ENCODE measurements around the gene GAS6.

Gene GAS6

DNA sequence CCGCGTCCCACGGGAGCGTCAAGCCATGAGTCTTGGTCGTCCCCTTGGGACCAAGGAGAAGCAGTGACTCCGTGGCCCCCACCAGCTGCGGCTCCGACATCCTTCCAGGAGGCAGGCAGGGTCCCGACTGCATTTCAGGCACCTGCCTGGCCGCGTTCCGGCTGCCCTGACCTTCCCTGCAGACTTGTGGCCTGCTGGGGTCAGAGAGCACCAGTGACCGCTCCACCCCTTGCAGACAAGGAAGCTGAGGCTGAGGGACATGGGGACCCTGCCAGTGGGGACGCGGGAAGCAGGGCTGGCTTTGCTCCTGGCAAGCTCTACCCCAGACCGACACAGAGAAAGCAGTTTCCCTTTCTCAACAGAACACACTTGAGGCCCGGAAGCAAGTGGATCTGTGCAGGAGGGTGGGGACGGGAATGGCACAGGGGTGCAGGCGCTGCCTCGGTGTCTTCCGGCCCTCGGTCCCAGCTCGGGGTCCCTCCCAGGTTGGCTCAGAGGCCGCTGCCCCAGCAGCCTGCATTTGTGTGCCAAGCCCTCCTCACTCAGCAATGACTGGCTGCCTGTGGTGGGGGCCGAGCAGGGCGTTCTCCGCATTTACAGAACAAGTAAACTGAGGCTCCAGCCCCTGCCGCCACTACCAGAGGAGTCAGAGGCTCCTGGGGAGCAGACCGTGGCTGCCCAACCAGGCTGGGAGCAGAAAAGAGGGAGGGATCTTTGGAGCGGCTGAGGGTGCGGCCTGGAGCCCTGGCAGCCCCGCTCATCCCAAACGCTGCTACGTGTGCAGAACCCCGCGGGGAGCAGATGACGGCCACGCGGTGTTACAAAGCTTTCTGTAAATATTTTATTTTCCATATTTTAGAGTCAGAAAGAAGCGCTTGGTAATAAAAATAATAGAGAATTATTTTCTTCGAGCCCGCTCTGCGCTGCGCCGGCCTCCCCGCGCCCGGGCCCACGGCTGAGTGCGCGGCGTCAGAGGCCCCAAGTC lies 43.9 kb downstream of the GAS6 start:
- no peak for DNase-seq (ENCODE audit: low spot score)

DNA sequence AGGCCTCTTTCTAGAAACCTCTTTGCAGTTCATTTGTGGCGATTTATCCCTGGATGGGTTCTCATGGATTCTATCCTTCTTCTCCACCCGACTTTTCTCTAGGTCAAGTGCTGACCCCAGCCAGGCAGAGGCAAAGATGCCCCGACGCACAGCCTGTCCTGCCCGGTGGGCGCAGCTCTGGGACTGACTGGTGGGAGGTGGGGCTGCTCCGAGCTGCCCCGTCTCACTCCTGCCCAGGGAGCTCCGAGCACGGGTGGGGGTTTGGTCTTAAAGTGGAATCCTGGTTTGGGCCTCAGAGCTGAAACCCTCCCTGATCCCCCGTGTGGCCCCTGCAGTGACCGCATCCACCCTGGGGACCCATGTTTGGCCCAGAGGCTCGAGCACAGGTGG lies 44.5 kb downstream of the GAS6 start:
- DNase-seq (ENCODE audit: low spot score): no peak

DNA sequence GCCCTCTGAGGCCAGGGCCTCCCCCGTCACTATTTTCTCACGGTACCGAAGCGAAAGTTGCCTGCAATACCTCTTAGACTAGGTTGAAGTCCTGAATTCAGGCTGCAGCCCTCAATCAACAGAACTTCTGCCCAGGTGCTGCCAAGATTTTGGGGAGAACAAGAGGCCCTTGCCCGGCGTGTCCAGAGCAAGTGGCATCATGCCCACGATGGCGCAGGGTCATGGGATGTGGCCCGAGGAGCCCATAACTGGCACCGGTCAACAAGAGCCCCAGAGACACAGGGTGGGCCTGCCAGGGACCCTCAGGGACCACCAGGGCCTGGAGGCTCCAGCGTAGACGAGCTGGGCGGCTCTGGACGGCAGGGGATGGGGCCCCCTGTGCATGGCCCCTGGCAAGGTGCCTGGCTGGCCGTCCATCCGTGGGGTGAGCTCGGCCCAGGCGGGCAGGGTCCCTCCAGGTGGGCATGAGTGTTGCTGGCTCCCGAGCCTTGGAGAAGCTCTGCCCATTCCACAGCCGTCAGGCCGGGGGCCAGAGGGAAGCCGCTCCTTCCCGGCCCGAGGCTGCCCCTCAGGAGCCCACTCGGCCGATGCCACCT lies 45.1 kb downstream of the GAS6 start:
- no peak for DNase-seq (ENCODE audit: low spot score)

DNA sequence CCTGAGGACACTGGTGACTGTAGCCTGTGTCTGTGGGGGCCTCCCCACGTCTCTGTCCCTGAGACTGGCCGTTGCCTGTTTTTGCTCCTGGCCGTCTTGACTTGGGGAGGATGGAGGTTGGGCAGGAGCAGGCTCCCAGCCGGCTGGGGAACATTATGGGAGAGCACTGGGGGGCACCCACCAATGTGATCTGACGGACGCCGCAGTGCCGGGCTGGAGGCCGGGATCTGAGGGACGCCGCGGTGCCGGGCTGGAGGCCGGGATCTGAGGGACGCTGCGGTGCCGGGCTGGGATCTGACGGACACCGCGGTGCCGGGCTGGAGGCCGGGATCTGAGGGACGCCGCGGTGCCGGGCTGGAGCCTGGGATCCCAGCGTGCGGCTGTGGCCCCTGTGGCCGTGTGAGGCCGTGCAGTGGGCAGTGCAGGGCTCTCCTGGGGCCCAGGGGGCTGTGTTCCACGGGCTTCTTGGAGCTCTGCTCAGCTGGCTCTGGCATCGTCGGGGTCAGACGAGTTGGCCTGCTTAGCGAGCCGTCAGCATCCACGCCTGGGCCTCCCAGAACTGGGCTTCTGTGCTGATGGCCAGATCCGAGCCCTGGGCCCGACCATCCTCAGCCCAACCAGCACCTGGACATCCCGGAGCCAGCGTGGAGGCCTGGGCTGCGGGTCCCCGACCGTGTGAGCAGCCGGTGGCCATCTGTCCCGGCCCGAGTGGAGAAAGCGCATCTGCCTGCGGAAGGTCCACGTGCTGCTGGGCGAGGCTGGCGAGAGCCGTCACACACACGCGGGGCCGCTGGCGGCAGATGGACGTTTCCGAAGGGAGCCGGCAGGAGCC lies 45.8 kb downstream of the GAS6 start:
- DNase-seq (ENCODE audit: low spot score): no peak

DNA sequence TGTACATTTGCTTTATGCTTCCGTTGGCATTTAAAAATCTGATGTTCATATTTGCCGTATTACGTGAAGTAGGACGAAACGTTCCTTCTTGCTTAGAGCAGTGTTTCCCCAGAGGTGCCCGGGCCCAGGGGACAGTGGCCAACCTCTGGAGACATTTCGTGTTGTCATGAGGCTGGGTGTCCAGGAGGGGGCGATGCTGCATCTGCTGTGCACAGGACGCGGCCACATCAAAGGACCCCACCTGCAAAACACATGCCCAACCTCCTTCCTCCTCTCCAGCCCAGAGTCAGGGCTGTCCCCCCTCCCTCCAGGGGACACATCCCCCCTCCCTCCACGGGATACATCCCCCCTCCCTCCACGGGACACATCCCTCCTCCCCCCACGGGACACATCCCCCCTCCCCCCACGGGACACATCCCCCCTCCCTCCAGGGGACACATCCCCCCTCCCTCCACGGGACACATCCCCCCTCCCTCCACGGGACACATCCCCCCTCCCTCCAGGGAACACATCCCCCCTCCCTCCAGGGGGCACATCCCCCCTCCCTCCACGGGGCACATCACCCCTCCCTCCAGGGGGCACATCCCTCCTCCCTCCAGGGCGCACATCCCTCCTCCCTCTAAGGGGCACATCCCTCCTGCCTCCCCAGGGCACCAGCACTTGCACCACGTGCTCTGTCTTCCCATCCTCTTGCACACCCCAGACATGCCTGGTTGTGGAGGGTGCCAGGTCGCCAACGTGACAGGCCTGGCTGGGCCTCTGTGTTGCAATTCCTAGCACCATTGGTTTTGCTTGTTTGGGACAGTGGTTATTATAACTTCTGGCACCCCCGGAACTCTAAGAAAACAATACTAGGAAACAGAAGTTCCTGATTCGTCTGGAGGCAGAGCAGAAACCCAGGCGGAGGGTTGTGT lies 46.7 kb downstream of the GAS6 start:
- DNase-seq (ENCODE audit: low spot score): peak; percentile 80

DNA sequence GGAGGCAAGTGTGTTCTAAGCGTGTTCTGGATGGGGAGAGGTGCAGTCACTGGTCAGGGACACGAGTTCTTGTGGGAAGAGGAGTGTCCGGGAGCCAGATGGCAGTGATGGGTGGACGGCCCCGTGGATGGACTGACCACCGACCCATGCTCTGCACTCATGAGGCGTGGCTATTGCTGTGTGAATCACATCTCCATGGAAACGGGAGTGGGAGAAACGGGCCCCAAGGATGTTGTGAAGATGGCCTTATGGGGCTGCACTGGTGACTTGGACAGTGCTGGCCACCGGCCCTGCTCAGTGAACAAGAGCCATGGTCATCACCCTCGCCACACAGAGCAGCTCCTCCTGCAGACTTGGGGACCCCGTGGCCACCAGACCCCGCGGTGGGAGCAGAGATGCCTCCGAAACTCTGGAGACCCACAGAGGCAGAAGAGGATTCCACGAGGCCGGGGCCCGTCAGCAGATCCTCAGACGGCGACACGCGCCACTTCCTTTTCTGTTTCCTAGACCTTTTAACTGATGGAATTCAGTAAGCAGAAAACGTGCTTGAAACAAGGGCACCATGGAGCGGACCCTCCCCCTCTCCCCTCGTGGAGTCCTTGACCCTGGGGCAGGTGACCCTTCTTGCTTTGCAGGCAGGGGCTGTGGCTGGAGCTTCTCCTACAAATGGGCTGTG lies 47.5 kb downstream of the GAS6 start:
- DNase-seq (ENCODE audit: low spot score): no peak

DNA sequence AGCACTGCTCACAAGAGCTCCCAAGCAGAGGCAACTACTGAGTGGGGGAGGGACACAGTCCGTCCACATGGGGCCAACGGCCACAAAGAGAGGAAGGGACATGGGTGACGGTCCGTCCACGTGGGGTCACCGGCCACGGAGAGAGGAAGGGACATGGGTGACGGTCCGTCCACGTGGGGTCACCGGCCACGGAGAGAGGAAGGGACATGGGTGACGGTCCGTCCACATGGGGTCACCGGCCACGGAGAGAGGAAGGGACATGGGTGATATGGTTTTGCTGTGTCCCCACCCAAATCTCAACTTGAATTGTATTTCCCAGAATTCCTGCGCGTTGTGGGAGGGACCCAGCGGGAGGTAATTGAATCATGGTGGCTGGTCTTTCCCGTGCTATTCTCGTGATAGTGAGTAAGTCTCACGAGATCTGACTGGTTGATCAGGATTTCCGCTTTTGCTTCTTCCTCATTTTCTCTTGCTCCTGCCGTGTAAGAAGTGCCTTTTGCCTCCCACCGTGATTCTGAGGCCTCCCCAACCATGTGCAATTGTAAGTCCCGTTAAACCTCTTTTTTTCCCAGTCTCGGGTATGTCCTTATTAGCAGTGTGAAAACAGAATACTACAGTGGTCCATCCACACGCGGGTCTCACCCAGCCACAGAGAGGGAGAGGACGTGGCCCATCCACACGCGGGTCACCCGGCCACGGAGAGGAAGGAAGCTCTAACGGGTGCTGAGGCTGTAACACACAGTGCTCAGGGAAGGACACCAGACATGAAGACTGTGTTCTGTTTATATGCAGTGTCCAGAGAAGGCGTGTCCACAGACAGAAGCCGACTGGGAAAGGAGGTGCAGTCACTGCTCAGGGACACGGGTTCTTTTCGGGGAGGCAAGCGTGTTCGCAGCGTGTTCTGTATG lies 48.5 kb downstream of the GAS6 start:
- DNase-seq (ENCODE audit: low spot score): no peak

DNA sequence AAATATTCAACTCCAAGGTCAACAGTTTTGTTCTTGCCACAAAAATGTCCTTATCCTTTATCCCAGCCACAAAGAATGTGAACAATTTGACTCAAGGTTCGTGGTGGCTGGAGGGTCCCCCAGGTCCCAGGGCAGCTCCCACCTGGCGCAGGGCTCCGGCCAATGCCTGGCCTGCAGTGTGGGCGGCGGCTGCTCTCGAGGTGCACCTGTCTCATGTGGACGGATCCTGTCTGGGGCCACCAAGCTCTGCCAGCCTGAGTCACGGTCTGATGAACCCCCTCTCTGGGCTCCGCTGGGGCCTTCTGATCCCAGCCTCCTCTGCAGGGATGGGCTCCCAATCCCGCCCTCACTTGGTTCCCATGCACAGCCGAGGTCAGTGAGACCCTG lies 49.4 kb downstream of the GAS6 start:
- no peak for DNase-seq (ENCODE audit: low spot score)

DNA sequence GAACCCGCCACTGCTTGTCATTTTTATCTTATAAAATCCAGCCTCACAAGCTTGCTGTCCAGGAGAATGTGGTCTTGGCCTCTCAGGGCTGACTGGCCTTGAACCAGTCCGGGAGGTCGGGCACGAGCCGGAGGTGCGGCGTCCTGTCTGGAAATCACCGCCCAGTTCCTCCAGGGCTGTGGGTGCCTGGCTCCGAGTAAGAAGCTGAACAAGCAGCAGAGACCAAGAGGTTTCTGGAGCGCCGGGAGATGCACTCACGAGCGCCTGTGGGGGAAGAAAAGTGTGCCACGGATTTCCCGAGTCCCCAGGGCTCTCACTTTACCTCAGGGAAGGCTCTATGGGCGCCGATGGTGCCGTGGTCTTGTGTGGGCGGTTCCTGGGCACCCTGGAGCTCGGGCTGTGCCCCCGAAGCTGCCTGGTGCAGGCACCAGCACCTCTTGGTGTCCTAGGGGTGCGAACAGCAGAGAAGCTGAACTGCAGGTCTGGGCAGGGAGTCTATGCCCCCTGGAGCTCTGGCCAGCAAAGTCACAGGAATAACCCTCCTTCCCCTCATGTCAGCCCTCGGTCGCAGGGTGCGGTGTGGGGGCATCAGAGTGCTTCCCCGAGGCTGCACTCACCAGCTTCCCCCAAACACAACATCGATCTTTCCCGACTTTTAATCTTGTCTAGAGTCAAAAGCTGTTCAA lies 50.0 kb downstream of the GAS6 start:
- no peak for DNase-seq (ENCODE audit: low spot score)

DNA sequence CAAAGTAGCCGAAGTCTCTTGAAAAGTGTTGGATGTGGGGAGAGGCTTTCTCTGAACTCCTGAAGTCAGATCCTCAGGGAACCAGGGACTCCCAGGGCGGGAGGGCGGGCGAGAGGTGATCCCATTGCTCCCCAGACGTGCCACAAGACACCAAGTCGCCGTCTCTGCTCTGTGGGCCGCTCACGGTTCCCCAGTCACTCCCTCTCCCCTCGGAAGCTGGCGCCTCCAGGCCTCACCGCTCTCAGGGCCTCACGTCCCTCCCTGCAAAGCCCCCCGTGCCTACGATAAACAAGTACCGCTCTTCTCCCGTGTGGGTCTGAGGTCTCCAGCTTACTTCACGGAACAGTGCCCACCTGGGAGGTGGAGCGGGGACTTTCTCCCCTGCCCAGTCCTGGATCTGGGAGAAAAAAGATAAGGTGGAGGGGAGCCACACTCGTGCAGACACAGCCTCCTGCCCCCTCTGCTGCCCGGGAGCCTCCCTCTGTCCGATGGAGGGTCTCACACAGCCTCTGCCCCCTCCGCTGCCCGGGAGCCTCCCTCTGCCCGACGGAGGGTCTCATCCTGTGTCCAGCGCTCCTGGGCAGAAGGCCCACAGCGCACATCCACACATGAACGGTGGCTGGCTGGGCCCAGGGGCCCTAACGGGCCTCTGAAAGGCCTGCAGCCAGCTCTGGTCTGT lies 50.7 kb downstream of the GAS6 start:
- DNase-seq (ENCODE audit: low spot score): no peak

DNA sequence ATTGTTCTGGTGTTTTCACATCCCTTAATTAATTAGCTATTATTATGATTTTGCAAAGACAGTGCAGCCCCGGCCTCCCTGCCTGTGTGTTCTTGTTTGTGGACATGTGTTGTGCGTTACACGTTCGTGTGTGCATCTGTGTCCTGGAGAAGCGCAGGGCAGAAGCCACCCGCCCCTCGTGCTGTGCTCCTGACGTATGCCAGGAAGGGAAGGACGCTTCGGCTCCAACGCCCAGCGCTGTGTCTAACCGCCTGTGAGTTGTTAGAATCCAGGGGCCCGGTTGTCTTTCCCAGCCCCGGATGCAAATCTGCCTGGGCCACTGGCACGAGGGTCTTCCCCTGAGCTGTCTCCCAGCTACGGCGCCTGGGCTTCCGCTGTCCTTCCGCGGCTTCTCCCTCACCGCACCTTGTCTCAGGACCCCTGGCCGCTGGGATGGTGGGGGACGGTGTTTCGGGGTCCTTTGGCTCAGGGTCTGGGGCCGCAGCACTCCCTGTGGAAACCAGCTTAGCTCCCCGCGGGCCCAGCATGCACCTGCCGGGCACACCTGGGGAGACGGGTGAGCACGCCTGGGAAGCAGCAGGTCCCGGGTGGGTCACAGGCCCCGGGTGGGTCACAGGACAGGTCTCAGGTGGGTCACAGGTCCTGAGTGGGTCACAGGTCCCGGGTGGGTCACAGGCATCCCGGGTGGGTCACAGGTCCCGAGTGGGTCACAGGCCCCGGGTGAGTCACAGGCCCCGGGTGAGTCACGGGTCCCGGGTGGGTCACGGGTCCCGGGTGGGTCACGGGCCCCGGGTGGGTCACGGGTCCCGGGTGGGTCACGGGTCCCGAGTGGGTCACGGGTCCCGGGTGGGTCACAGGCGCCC lies 51.5 kb downstream of the GAS6 start:
- no peak for DNase-seq (ENCODE audit: low spot score)

DNA sequence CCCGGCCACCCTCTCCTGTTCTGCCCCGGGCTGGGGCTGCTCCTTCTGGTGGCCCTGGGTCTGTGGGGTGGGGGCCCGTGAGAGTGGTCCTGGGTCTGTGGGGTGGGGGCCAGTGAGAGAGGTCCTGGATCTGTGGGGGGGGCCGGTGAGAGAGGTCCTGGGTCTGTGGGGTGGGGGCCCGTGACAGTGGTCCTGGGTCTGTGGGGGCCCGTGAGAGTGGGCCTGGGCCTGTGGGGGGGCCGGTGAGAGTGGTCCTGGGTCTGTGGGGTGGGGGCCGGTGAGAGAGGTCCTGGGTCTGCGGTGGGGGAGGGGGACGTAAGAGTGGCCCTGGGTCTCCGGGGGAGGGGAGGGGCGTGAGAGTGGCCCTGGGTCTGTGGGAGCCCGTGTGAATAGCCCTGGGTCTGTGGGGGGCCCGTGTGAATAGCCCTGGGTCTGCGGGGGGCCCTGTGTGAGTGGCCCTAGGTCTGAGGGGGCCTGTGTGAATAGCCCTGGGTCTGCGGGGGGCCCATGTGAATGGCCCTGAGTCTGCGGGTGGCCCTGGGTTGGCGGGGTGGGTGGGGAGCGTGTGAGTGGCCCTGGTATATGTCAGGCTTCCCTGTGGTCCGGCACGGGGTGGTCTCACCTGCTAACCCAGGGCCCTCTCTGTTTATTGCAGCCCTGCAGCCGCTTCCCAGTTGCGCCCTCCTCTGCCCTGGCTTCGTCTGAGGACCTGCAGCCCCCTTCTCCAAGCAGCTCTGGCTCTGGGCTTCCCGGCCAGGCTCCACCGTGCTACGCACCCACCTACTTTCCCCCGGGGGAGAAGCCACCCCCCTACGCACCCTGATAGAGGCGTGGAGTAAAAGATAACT lies 52.6 kb downstream of the GAS6 start:
- no peak for DNase-seq (ENCODE audit: low spot score)

DNA sequence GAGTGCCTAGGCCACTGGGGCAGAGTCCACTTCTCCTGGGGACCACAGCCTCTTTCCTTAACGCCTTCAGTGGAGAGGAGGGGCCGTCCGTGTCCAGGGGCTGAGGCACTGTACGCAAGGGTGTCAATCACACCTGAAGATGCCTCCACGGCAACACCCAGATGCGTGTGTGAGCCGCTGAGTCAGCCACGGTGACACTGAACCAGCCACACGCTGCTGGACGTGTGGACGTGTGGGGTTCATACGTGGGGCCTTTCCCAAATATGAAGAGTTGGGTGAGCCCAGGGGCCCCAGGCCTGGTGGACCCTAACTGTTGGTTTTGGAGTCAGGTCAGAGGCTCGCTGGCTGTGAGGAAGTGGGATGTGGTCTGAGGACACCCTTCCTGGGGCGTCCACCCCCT lies 53.2 kb downstream of the GAS6 start:
- no peak for DNase-seq (ENCODE audit: low spot score)

DNA sequence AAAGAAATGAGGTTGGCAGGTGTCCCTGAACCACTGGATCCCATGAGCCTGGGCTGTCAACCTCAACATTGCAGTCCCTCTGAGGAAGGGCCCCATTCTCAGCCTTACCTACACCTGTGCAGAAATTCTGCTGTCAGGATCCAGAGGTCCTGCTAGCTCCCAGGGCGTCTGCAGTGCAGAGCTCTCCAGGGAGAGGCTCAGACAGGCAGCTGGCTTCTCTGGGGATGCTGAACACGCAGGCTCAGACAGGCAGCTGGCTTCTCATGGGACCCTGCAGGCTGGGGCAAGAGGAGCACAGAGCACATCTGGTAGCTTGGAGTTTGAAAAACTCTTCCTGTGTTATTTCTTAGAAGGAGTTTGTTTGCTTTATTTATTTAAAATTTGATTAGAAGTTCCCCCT lies 53.9 kb downstream of the GAS6 start:
- no peak for DNase-seq (ENCODE audit: low spot score)

DNA sequence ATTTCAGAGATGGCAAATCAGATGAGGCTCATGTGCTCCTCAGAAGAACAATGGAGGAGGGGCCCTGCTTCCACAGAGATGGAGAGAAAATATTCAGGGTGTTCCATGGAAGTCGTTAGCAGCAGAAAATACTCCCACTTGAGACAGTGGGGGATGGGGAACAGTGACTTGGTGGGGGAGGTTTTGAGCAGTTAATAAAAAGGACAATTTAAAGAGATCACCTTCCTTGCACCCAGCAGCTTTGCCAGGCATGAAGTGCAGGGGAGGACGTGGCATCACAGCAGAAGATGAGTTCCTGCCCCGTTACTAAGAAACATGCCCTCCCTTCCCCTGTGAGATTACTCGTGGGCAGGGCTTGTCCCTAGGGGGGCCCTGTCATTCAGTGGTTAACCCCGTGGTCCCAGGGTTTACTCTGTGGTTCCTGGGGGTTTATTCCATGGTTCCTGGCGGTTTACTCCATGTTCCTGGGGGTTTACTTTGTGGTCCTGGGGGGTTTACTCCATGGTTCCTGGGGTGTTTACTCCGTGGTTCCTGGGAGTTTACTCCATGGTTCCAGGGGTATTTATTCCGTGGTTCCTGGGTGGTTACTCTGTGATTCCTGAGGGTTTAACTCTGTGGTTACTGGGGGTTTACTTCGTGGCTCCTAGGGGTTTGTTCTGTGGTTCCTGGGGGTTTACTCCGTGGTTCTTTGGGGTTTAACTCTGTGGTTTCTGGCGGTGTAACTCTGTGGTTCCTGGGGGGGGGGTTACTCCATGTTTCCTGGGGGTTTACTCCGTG lies 55.6 kb downstream of the GAS6 start:
- no peak for DNase-seq (ENCODE audit: low spot score)

DNA sequence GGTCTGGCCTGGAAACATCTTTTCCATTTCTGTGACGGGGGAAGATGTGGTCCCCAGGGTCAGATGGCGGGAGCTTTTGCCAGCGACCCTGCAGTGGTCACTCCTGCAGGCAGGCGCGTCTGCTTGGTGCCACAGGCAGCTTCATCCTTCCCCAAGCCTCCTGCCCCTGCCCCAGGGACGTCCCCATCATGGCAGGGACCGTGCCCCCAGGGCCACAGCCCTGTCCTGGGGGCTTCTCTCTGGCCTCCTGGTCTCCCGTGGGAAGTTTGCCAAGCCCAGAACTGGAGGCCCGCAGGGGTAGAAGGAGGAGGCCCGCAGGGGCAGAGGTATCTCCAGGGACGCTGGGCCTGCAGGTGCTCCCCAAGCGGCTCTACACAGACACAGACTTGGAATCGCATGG lies 57.4 kb downstream of the GAS6 start:
- no peak for DNase-seq (ENCODE audit: low spot score)

Data from germinal center (tissue), 1 donor.